ENCODE measurements around the gene TMEM91.

The TMEM91 gene

GRCh38 chr19:41412953-41413352 is 36.6 kb downstream of the TMEM91 start:
- no peak for DNase-seq

- no peak for DNase-seq
Observed at GRCh38 chr19:41413947-41414346, 37.6 kb downstream of the TMEM91 start.

GRCh38 chr19:41414461-41414860 is 38.1 kb downstream of the TMEM91 start:
- DNase-seq = no peak

GRCh38 chr19:41415154-41415571 is 38.8 kb downstream of the TMEM91 start:
- DNase-seq = no peak

GRCh38 chr19:41416194-41416674 is 39.9 kb downstream of the TMEM91 start:
- DNase-seq = no peak

GRCh38 chr19:41420101-41420880 is 44.0 kb downstream of the TMEM91 start:
- DNase-seq = peak; percentile 90 to 93

GRCh38 chr19:41421314-41421713 is 45.0 kb downstream of the TMEM91 start:
- DNase-seq = no peak

- DNase-seq = no peak
Observed at GRCh38 chr19:41421973-41422372, 45.6 kb downstream of the TMEM91 start.

GRCh38 chr19:41422456-41422855 is 46.1 kb downstream of the TMEM91 start:
- DNase-seq = no peak

- DNase-seq = no peak
Observed at GRCh38 chr19:41422955-41423354, 46.6 kb downstream of the TMEM91 start.

- DNase-seq = no peak
Observed at GRCh38 chr19:41424335-41425173, 48.2 kb downstream of the TMEM91 start.

- DNase-seq = no peak
Observed at GRCh38 chr19:41425174-41426115, 49.1 kb downstream of the TMEM91 start.

GRCh38 chr19:41426116-41426841 is 49.9 kb downstream of the TMEM91 start:
- DNase-seq = no peak

- DNase-seq = peak; percentile 32 to 42
Observed at GRCh38 chr19:41426952-41427646, 50.8 kb downstream of the TMEM91 start, which contains the start of gene B3GNT8. TSS of gene B3GNT8 (minus strand) at chr19:41427374. CDS start at chr19:41426778, 596 bp downstream.

- DNase-seq = no peak
Observed at GRCh38 chr19:41427647-41428480, 51.5 kb downstream of the TMEM91 start.

GRCh38 chr19:41428481-41428859 is 52.1 kb downstream of the TMEM91 start:
- DNase-seq = no peak

- DNase-seq = no peak
Observed at GRCh38 chr19:41430922-41431321, 54.6 kb downstream of the TMEM91 start.

- peak; percentile 69 to 77 for DNase-seq
Observed at GRCh38 chr19:41431426-41432386, 55.4 kb downstream of the TMEM91 start.

- no peak for DNase-seq
Observed at GRCh38 chr19:41433171-41433570, 56.8 kb downstream of the TMEM91 start.
